ENCODE measurements around the gene P4HB.

The P4HB gene

DNA sequence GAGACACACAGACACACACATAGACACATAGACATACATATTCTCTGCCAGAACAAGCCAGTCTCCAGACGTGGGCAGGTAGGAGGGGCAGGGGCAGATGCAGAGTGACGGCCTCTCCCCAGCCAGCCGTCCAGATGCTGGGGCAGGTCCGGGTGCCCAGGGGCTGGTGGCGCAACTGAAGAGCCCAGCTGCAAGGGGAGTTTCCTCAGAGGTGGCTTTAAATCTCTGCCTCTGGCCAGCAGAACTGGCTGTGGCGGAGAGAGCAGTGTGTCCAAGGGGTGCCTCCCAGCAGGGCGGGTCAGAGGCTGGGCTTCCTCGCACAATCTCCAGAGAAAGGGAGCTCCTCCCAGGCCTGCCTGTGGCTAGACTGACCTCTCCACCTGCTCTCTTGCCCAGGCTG, 65.8 kb downstream of the P4HB start:
- H4K8ac ChIP-seq (ENCODE audit: low read depth, low read length) = no peak overlapping the region
- H3K56ac ChIP-seq (ENCODE audit: low read length) = no peak overlapping the region
- no peak for DNase-seq
- no peak overlapping the region for H3K9ac ChIP-seq (ENCODE audit: low read length)
- no peak overlapping the region for H2BK5ac ChIP-seq (ENCODE audit: low read length)
- no peak overlapping the region for H2AK5ac ChIP-seq (ENCODE audit: low read length)
- no peak overlapping the region for H3K4ac ChIP-seq (ENCODE audit: low read depth, low read length)
- H3K79me1 ChIP-seq (ENCODE audit: low read length) = no peaks in the 10 kb centered on the region
- H3K23ac ChIP-seq (ENCODE audit: low read length) = no peak overlapping the region
- no peaks in the 10 kb centered on the region for H3K4me1 ChIP-seq (ENCODE audit: control insufficient read depth, low read depth, low read length)
- H3K36me3 ChIP-seq (ENCODE audit: control insufficient read depth, insufficient read depth, low read length) = no peaks in the 10 kb centered on the region
- H2BK15ac ChIP-seq (replicated peaks; ENCODE audit: low read depth) = no peak overlapping the region
- no peaks in the 10 kb centered on the region for H3K27me3 ChIP-seq (ENCODE audit: insufficient read depth, low read length, poor library complexity)
- H3K4me2 ChIP-seq (ENCODE audit: low read length) = no peak overlapping the region
- H4K5ac ChIP-seq (ENCODE audit: low read length) = no peak overlapping the region
- H3K18ac ChIP-seq (ENCODE audit: low read length) = no peak overlapping the region
- no peak overlapping the region for H3K27ac ChIP-seq (ENCODE audit: low read depth, low read length)
- no peak overlapping the region for H2BK120ac ChIP-seq (ENCODE audit: low read depth, low read length)
- no peak overlapping the region for H3K4me3 ChIP-seq (ENCODE audit: low read length)
- no peaks in the 10 kb centered on the region for H3K79me2 ChIP-seq (ENCODE audit: control insufficient read depth, insufficient read depth, low read length)
- no CpG with 5 or more reads among the region's 8 CpGs for WGBS (ENCODE audit: extremely low coverage, insufficient coverage, low lambda C conversion rate)

DNA sequence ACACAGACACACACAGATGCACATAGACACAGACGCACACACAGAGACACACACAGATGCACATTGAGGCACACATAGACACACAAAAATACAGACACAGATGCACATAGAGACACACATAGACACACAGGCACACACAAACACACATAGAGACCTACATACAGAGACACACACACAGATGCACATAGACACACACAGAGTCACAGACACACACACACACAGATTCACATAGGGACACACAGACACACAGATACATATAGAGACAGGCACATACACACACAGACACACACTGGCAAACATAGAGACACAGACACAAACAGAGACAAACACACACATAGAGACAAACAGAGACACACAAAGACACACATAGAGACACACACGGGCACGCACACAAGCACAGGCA, 66.3 kb downstream of the P4HB start:
- Histone ChIP-seq H4K8ac (ENCODE audit: low read depth, low read length) (no peak overlapping the region), H3K4me1 (ENCODE audit: control insufficient read depth, low read depth, low read length) (no peaks in the 10 kb centered on the region), H2BK120ac (ENCODE audit: low read depth, low read length) (no peak overlapping the region), H2BK5ac (ENCODE audit: low read length) (no peak overlapping the region), H3K23ac (ENCODE audit: low read length) (no peak overlapping the region), H2BK15ac (replicated peaks; ENCODE audit: low read depth) (no peak overlapping the region), H4K5ac (ENCODE audit: low read length) (no peak overlapping the region), H3K79me2 (ENCODE audit: control insufficient read depth, insufficient read depth, low read length) (no peaks in the 10 kb centered on the region), H3K4me2 (ENCODE audit: low read length) (no peak overlapping the region), H3K36me3 (ENCODE audit: control insufficient read depth, insufficient read depth, low read length) (no peaks in the 10 kb centered on the region), H3K27ac (ENCODE audit: low read depth, low read length) (no peak overlapping the region), H3K27me3 (ENCODE audit: insufficient read depth, low read length, poor library complexity) (no peaks in the 10 kb centered on the region), H3K18ac (ENCODE audit: low read length) (no peak overlapping the region), H3K79me1 (ENCODE audit: low read length) (no peaks in the 10 kb centered on the region), H3K9ac (ENCODE audit: low read length) (no peak overlapping the region), H3K4me3 (ENCODE audit: low read length) (no peak overlapping the region), H2AK5ac (ENCODE audit: low read length) (no peak overlapping the region), H3K56ac (ENCODE audit: low read length) (no peak overlapping the region), H3K4ac (ENCODE audit: low read depth, low read length) (no peak overlapping the region)
- DNase-seq = no peak
- no CpG with 5 or more reads among the region's 3 CpGs for WGBS (ENCODE audit: extremely low coverage, insufficient coverage, low lambda C conversion rate)

Data from mesendoderm (in vitro differentiated cells).